Endodermal cell (in vitro differentiated cells): ENCODE measurements around the gene RAB11FIP5. TPM values are rescaled to one million over a fixed set of nuclear protein-coding genes. Genes with fewer than 3 reads are reported as not detected.

ENCODE experiments used
- DNase-seq: peaks from one replicate; pipeline ENCODE4 v3.0.0-alpha.2; 2017
- H3K27ac ChIP-seq: 2 replicates; pipeline ENCODE4 v1.5.1; 2013; ENCODE audit warnings: mild to moderate bottlenecking, low read depth, low read length, moderate library complexity
- H3K27me3 ChIP-seq: 2 replicates; pipeline ENCODE4 v1.6.1; 2013; ENCODE audit warnings: mild to moderate bottlenecking, low read length, moderate library complexity; ENCODE audit not compliant: insufficient read depth, control insufficient read depth, poor library complexity, severe bottlenecking
- H3K36me3 ChIP-seq: 2 replicates; pipeline ENCODE4 v1.7.0; 2013; ENCODE audit warnings: mild to moderate bottlenecking, low read length, moderate library complexity; ENCODE audit not compliant: control insufficient read depth, insufficient read depth
- H3K4me1 ChIP-seq: one replicate; pipeline ENCODE4 v1.7.0; 2013; ENCODE audit warnings: low read length; ENCODE audit not compliant: control insufficient read depth, insufficient read depth
- H3K4me3 ChIP-seq: 2 replicates; pipeline ENCODE4 v1.5.1; 2013; ENCODE audit warnings: mild to moderate bottlenecking, low read length, moderate library complexity
- H3K9ac ChIP-seq: 2 replicates; pipeline ENCODE4 v1.6.1; 2013; ENCODE audit warnings: mild to moderate bottlenecking, low read length, moderate library complexity; ENCODE audit not compliant: poor library complexity, severe bottlenecking; ENCODE audit errors: extremely low read depth
- H3K9me3 ChIP-seq: 2 replicates; pipeline ENCODE4 v1.6.1; 2013; ENCODE audit warnings: mild to moderate bottlenecking, low read length, moderate library complexity; ENCODE audit not compliant: control insufficient read depth
- H3K27ac Mint-ChIP-seq: 2 replicates; pipeline ENCODE4 v1.8.0; 2020; ENCODE audit warnings: mixed read lengths
- H3K27me3 Mint-ChIP-seq: 2 replicates; pipeline ENCODE4 v1.8.0; 2021; ENCODE audit warnings: mild to moderate bottlenecking, mixed read lengths; ENCODE audit not compliant: insufficient read depth
- H3K36me3 Mint-ChIP-seq: 2 replicates; pipeline ENCODE4 v1.8.0; 2020; ENCODE audit warnings: low read depth, mixed read lengths
- H3K4me1 Mint-ChIP-seq: 2 replicates; pipeline ENCODE4 v1.8.0; 2020; ENCODE audit warnings: mixed read lengths
- H3K4me3 Mint-ChIP-seq: 2 replicates; pipeline ENCODE4 v1.8.0; 2020; ENCODE audit warnings: mild to moderate bottlenecking, moderate library complexity, mixed read lengths
- H3K9me3 Mint-ChIP-seq: 2 replicates; pipeline ENCODE4 v1.8.0; 2020; ENCODE audit warnings: mild to moderate bottlenecking, mixed read lengths
- WGBS, 2 experiments: methylation state at CpG; one replicate each; pipeline versions ENCODE4 v1.1.5 to v1.1.7; 2013; ENCODE audit warnings: missing lambda C conversion rate in 2 of 2, mixed read lengths in 1 of 2; ENCODE audit not compliant: insufficient coverage in 1 of 2, insufficient read length in 1 of 2; 5-methylcytosine and 5-hydroxymethylcytosine counted together
- total RNA-seq, 2 donors: library from RNA; stranded (reverse); fragmentation: NEBNext Ultra II Directional in 1 of 2; extraction: Animal tissue kit (Norgen Biotek cat#: 25700) in 1 of 2; gene quantifications; 2 replicates in 1 of 2; 3 replicates in 1 of 2; pipeline ENCODE4 v1.2.1, GENCODE V29; 2021
- TF ChIP-seq, protein P1 (sequence below): fragments of 200-600 bp; sonication (generic); conservative IDR thresholded peaks from 2 replicates; pipeline ENCODE4 v1.5.0; 2021; ENCODE audit warnings: antibody characterized with exemption, mild to moderate bottlenecking

The RAB11FIP5 gene
- total RNA-seq, 2 donors from 2014 or later = 12.1 to 17.3 TPM

DNA sequence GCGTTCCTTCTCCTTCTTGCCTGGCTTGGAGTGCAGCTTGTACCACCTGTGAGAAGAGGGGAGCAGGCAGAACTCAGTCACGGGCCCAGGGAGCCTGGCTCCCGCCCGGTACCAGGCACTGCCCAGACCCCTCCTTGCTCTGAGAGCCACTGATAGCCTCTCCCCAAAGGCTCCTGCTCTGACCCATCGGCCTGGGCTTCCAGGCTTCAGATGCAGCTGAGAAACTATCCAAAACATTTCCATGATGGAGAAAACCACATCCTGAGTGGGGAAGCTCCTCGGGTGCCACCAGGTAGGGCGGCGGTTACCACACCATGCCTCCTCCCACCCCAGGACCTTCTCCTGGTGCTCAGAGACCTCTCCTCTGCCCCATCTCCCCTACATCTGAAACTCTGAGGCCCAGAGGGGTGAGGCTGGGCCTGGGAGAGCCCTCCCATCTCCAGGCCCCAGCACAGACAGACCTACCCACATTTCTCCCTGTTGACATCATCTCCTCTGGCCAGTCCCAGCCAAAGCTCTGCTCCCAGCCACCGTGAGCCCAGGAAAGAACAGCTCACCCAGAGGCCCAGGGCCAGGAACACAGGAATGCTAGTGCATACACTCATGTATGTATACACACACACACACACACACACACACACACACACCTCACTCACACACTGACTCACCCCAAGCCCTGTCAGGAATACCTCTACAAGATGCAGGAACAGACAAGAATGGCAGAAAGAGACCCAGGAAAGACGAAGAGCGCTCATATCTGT lies 23.3 kb downstream of the RAB11FIP5 start:
- peak; percentile 62 for DNase-seq
- 91 to 100% methylated on average over 4 to 11 of the region's 11 CpGs for WGBS, 2 experiments
- Mint-ChIP-seq H3K27me3 (no peaks in the 10 kb centered on the region), H3K27ac (peak overlapping the region; percentile 76), H3K9me3 (no peaks in the 10 kb centered on the region), H3K4me3 (no peak overlapping the region), H3K36me3 (no peaks in the 10 kb centered on the region), H3K4me1 (peaks cover 4% of the 10 kb centered on the region)
- TF ChIP-seq, protein P1, sequence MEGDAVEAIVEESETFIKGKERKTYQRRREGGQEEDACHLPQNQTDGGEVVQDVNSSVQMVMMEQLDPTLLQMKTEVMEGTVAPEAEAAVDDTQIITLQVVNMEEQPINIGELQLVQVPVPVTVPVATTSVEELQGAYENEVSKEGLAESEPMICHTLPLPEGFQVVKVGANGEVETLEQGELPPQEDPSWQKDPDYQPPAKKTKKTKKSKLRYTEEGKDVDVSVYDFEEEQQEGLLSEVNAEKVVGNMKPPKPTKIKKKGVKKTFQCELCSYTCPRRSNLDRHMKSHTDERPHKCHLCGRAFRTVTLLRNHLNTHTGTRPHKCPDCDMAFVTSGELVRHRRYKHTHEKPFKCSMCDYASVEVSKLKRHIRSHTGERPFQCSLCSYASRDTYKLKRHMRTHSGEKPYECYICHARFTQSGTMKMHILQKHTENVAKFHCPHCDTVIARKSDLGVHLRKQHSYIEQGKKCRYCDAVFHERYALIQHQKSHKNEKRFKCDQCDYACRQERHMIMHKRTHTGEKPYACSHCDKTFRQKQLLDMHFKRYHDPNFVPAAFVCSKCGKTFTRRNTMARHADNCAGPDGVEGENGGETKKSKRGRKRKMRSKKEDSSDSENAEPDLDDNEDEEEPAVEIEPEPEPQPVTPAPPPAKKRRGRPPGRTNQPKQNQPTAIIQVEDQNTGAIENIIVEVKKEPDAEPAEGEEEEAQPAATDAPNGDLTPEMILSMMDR = no peak
- Histone ChIP-seq H3K9me3 (no peaks in the 10 kb centered on the region), H3K4me3 (no peak overlapping the region), H3K9ac (no peak overlapping the region), H3K27ac (no peak overlapping the region), H3K27me3 (no peaks in the 10 kb centered on the region), H3K4me1 (no peaks in the 10 kb centered on the region), H3K36me3 (peaks cover 7% of the 10 kb centered on the region)

DNA sequence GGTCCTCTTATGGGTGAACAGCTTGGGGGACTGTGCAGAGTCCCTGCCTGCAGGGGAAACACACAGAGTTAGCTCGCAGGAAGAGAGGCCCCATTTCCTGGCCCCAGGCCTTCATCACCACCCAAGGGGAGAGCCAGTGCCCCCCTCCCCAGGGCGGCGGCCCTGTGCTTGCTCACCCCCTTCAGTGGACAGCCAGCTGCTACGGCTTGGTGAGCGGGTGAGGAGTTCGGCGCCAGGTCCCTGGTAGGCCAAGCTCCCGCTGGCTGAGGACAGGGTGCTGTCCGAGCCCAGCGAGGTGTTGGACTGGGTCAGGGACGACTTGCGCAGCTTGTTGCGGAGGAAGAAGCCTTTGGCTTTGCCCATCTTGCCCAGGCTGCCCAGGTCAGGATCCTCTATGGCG lies 24.0 kb downstream of the RAB11FIP5 start:
- no peak overlapping the region for H3K27ac ChIP-seq
- Mint-ChIP-seq H3K4me1 (peaks cover 4% of the 10 kb centered on the region), H3K9me3 (no peaks in the 10 kb centered on the region), H3K36me3 (no peaks in the 10 kb centered on the region), H3K27ac (no peak overlapping the region), H3K27me3 (no peaks in the 10 kb centered on the region), H3K4me3 (no peak overlapping the region)
- no peaks in the 10 kb centered on the region for H3K4me1 ChIP-seq
- no peak overlapping the region for H3K9ac ChIP-seq
- H3K4me3 ChIP-seq = no peak overlapping the region
- DNase-seq = no peak
- no peaks in the 10 kb centered on the region for H3K27me3 ChIP-seq
- H3K36me3 ChIP-seq = peaks cover 12% of the 10 kb centered on the region
- TF ChIP-seq, protein P1 = no peak
- 92 to 97% methylated on average over 11 to 14 of the region's 14 CpGs for WGBS, 2 experiments
- no peaks in the 10 kb centered on the region for H3K9me3 ChIP-seq

DNA sequence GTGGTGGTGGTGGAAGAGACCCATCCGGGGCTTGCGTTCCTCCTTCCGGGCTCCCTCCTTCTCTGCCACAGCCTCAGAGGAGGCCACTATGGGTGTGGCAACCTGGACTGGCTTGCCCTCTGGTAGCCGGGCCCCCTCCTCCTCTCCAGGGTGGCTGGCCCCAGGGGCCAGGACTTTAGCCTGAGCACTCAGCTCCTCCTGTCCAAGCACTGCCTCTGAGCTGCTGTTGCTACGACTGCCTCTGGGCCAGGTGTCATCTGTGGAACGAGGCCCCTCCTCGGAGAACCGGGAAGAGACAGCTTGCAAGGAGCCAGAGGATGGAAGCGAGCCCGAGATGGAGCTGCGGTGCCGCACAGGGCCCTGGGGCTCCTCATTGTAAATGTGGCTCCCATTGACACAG lies 24.5 kb downstream of the RAB11FIP5 start:
- Mint-ChIP-seq H3K36me3 (no peaks in the 10 kb centered on the region), H3K9me3 (no peaks in the 10 kb centered on the region), H3K27me3 (no peaks in the 10 kb centered on the region), H3K4me3 (no peak overlapping the region), H3K27ac (peak overlapping the region; percentile 35), H3K4me1 (peaks cover 4% of the 10 kb centered on the region)
- no peak overlapping the region for H3K9ac ChIP-seq
- 93 to 94% methylated on average over 10 to 12 of the region's 12 CpGs for WGBS, 2 experiments
- no peak for DNase-seq
- peaks cover 12% of the 10 kb centered on the region for H3K36me3 ChIP-seq
- TF ChIP-seq, protein P1 = no peak
- no peak overlapping the region for H3K27ac ChIP-seq
- no peaks in the 10 kb centered on the region for H3K27me3 ChIP-seq
- H3K9me3 ChIP-seq = no peaks in the 10 kb centered on the region
- no peaks in the 10 kb centered on the region for H3K4me1 ChIP-seq
- no peak overlapping the region for H3K4me3 ChIP-seq
